NK-92 treated with Interleukin-12 subunit alpha and Interleukin-12 subunit beta, amount 100 ng/mL, for 24 hours (cell line): ENCODE data around the gene CRACR2A.

Experiments used
- DNase-seq: peaks from one replicate; lab custom pipeline; 2025; lab: John Stamatoyannopoulos, UW

Gene CRACR2A

DNA sequence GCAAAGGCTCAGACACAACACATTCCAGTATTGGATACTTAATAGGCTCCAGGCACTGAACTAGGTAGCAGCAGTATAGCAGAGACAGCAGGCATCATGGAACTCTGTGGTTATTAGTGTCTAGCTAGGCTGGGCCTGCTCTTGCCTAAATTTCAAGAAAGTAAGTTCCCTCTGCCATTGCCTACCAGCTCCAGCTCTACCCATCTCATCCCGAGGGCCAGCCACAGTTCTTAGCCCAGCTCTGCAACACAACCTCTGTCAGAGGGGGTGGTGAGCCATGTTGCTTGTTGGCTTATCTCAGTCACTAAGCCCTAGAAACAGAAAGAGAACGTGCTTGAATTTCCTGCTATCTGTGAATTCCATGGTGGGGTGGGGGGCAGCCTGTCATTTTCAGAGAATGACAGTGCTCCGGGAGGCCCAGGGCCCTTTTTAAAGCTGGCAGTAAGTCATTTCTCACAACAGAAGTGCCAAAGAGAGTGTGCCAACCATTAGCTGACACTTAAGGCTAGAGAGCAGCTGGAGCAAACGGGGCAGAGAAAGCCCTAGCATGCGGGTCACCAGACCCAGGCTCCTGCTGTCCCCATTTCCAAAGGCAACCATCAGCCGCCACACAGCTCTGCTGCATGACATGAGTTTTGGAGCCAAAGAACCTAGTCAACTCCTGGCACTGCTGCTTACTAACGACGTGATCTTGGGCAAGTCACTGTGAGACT is 156.1 kb downstream of the CRACR2A start:
- no peak for DNase-seq

DNA sequence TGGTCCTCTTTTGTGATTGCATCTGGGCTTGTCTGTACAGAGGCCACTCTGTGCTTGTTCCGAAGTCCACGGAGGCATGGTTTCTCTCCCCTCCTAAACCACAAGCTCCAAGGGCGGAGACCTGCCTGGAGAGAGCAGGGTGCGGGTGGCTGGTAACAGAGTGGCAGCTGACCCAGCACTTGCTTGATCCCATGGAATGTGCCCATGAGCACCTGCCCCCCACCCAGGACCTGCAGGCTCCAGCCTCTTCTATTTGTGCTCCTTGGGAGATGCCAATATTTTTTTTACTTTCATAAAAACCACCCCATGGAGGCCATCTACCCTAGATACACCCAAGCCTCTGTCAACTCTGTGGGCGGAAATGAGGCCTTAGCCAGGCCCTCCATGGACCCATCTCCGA is 157.2 kb downstream of the CRACR2A start:
- no peak for DNase-seq

DNA sequence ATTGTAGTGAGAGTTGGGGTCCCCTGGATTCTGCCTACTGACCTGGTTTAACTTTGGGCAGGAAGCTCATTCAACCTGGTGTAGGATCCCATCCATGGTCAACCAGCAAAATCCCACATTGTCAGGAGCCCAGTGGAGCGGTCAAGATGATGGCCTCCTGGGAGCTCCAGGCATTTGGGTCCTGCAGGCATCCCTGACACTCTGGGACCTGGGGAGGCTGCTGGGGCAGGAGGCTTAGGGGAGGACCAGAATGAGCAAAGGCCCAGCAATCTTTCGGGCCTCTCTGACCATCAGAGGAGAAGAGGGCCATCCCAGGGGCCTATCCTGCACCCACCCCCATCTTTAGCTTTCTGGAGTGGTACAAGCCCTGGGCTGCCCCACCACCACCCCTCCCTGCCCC is 157.9 kb downstream of the CRACR2A start:
- DNase-seq = no peak

DNA sequence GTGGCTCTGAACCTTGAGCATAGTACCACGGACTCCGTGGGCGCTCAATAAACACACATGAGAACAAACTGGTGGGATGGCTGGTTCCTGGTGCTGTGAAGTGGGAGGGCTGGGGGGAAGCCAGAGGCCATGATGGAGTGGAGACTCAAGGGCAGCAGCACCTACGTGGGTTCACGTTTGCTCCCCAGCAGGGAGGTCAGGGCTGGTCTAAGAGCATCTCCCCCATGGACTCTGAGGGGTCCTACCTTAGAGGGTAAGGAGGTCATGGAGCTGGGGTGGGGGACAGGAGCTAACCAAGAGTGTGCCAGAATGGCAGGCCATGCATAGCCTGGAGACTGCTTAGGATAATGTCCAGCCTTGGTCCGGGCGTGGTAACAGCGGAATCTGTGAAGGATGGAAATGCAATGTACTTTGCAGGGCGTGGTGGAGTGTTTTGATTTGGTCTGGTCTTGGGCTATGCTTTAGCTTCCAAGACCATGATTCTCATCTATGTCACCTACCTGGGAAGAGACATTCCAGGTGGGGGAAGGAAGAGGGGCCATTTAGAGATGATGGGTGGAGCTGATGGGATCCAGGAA is 158.9 kb downstream of the CRACR2A start:
- DNase-seq = no peak

DNA sequence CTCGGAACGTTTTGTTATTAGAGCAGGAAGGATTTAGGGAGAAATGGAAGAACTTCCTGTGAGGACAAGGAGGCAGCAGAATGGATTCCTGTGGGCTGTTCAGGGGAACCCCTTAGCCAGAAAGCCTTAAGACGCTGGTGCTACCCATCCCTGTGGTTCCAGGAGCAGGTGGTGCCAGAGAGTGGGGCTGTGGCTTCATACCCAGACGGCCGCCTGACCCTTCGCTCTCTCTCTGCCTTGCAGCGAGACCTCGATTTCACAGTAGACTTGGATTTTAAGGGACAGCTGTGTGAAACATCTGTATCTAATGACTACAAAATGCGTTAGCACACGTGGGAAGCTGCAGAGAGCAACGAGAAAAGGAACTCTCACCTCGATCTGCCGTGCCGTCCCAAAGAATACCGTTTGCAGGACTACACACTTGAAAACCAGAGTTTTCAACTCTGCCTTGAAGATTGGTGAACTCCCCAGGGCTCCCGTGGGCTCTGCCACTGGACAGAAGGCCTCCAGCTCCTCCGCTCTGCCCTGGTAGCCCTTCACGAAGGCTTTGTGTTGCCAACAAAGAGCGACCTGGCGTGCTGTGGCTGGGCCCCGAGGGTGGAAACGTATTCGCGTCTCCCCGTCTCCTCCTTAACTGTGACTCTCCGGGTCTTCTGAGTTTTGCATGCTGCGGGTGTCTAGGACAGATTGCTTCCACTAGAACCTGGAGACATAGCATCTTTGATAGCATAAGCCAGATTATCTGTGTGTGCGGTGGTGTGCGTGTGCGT is 159.9 kb downstream of the CRACR2A start:
- DNase-seq = no peak

DNA sequence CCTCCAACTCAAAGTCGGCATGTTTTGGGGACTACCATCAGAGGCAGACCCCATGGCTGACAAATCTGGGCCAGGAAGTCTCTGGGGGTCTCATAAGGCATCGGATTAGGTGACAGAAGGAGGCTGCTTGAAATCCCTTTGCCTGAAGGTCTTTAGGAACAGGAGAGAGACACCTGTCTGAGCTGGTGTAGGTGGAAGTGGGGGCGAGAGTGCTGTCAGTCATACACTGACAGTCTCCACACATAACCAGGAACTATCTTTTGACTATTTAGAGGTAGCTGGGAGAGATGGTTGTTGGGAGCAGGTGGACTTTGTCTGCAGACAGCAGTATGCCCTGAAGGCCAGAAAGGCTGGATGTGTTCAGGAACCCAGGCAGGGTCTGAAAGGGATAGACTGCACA is 163.2 kb downstream of the CRACR2A start:
- no peak for DNase-seq

DNA sequence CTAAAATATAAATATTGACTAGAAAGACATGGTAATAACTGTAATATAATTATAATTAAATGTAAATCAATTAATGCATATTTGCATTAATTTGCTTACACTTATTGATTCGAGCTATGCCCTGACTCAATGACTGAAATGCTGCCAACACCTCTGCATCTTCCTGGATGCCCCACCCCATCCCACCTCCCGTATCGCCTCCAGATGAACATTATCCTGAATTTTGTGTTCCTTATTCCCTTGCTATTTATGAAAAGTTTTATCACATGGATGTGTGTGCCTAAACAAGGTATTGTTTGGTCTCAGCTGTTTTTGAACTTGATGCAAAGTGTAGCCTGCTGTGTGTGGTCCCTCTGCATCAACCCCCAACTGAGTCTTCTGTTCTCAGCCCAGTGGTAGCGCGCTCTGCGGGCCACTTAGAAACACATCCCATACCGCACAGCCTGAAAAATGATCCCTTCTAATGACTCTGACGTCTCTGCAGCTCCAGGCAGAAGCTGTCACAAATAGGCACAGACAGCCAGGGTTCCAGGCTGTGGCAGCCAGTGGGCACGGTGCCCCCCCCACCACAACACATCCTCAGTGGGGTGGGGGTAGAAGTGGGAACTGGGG is 165.4 kb downstream of the CRACR2A start:
- no peak for DNase-seq

DNA sequence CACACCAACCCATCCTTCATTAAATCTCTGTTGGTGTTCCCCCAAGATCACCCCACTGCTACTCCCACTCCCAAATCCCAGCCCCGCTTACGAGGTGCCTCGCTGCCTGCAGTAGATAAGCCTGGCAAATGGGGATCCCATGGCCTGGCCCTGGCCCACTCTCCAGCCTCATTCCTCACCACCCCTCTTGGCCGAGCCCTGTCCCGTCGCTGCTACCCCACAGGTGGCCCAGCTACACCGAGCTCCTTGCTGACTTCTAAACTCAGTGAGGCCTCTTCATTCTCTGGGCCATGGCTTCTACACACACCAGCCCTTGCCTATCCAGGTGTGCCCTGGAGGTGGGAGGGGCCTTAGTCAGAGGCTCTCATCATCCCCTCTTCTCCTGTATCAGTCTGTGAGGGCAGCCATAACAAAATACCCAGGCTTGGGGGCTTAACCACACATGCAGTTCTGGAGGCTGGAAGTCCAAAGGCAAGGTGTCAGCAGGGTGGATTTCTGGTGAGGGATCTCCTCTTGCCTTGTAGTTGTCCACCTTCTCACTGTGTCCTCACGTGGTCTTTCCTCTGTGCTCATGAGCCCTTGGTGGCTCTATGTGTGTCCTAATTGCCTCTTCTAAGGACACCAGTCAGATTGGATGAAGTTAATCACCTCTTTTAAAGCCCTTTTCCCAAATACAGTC is 169.1 kb downstream of the CRACR2A start:
- no peak for DNase-seq

DNA sequence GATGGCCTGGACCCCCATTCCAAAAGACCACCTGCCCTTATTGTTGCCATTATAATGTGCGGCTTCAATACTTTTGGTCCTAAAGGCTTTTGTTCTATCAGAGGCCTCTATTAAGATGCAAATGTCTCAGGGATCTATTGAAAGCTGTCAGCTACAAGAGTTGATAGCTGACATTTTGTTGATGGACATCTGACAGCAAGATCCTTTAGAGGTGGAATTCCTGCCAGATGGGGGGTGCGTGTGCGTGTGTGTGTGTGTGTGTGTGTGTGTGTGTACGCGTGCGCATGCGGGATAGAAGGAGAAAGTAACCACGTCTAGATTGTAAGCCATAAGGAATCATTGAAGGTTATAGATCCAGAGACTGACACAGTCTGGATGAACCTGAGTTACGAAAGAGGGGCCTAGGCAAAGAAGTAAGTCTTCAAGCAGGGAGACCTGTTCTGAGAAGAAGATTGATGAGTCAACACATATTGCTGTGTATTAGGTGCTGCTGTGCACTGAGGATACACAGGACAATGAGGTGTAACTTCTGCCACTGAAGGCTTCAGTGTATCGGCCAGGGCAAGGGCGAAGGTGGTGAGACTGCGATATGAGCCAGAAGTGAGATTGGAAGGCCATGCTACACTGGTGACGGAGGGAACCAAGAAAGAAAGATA is 172.7 kb downstream of the CRACR2A start:
- no peak for DNase-seq

DNA sequence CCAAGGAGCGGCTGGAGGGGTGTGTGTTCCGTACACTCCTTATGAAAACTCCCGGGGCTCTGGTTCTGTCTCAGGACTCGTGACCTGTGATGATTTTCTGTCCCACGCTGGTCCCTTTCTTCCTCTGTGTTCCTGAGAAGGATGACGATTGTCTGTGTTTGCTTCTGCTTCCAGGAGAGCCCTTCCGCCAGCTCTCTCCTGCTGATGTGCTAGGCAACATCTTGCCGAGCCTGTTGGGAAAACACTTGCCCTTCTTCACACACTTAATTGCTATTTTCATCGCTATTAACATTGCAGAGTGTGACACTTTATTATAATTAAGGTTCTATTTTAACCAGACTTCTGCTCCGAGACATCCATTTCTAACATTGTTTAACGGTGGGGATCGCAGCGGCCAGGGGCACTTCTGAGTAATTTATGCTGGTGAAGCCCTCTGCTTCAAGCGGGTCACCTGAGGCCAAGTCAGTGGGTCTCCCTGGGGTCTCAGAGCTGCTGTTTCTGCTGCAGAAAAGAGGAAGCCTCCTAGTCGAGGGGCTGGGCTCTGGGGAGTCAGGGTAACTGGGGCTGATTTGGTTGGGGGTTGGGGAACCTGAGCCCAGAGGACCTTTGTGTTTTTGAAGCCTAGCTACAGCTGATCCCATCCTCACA is 173.3 kb downstream of the CRACR2A start:
- no peak for DNase-seq

DNA sequence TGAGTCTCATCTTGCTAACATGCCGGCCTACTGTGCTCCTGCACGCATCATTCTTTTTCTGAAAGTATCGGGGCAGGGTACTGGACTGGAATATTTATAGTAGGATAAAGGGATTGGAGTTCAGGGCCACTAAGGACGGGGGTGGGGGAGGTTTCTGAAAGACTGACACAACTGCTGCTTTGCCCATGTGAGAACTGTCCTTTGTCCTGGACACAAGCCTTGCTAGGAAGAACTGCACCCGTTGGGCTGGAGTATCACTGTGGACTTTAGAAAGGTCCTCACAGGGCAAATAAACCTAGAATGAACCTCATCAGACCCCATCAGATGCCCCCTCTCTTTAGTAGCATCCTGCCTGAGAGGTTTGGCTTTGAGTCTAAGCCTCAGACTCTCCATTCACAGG is 174.4 kb downstream of the CRACR2A start:
- no peak for DNase-seq

DNA sequence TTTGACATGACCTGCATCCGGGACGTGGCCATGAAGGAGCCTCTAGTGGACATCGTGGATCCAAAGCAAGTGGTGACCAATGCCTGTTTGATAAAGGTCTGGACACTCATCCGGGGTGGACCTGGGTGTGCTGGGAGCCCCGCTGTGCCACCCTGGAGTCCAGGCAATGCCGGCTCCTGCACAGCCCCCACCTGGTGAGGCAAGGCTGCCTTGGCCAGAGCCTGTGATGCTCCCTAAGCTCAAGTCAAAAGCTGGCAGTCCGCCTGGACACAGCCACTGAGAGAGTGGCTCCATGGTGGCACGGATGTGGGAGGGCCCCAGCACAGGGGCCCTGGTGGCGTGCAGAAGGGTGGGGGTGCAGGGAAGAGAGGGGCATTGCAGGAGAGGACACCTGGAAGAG is 176.0 kb downstream of the CRACR2A start:
- no peak for DNase-seq

DNA sequence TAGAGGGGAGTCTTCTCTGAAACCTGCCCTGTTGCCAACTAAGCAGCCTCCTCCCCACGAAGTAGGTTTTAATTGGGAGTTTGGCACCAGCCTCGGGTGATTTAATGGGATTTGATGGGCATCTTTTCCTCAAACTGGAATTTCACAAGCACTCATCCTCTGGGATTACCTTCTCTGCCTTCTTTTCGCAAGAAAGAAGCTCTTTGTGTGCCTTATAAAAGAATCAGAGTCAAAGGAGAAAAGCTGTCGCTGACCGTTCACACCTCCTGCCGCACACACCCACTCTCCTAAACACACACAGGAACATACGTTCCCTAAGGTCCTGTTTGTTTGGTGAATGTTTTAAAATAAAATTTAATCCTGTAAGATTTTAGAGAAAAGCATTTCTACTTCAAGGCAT is 177.9 kb downstream of the CRACR2A start:
- DNase-seq = no peak

DNA sequence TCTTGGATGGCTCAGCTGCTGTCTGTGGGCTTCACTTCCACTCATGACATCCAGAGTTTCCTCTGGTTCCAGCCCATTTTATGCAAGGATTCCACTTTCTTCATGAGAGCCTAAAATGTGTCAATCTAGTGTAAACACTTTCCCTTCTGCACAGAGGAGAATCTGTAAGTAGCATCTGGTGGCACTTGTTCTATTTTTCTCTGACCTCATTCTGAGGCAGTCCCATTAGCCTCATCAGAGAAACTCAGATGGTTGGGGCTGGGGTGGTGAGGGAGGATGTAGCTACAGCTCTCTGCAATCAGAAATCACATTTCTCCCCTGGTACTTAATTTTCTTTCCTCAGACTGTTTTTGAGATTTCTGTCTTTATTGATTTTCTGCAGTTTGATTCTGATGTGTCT is 180.3 kb downstream of the CRACR2A start:
- DNase-seq = no peak

DNA sequence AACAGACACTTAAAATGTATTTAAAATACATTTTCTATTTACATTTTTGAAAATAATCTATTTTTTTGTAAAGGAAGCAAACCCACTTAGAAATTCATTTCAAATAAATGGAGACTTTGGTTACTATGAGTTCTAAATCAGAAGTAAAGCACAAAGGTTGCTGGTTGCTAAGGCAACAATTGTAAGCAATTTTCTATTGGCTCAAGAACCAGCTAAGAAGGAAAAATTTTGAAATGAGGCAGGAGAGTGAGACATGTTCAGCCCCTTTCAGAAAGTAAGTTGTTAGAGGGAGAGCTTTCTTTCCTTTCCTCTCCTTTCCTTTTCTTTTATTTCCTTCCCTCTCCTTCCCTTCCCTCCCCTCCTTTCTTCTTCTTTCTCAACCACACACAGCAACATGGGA is 181.2 kb downstream of the CRACR2A start:
- DNase-seq = no peak

DNA sequence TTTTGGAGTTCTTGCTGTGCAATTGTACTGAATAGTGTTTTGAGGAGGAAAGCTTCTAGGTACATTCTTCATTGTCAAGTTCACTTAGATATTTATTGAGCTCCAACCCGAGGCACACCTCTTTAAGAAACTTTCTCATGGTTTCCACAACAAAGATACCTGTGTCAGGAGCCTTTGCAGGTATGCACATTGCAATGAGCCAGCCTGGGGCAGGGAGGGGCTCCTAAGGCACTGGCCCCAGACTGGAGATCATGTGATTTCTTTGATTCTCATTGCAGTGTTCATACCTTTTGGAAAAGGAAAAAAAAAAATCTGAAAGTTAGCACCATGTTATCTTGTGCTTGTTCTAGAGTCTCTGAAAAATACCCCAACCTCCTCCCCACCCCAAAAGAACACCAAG is 181.6 kb downstream of the CRACR2A start:
- DNase-seq = no peak

DNA sequence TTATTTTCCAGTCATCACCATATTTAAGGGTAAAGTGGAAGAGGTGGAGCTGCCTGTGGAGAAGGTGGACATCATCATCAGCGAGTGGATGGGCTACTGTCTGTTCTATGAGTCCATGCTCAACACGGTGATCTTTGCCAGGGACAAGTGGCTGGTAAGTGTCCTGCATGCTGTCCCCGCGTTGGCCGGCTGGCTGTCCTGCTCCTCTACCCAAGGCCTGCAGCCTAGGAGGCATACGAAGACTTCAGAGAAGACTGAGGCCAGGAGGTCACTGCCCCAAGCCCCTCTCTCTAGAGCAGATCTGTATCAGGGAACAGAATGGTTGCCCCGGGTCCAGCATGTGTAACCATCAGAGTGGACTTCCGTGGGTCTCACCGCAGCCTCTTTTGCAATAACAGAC is 184.2 kb downstream of the CRACR2A start:
- no peak for DNase-seq

DNA sequence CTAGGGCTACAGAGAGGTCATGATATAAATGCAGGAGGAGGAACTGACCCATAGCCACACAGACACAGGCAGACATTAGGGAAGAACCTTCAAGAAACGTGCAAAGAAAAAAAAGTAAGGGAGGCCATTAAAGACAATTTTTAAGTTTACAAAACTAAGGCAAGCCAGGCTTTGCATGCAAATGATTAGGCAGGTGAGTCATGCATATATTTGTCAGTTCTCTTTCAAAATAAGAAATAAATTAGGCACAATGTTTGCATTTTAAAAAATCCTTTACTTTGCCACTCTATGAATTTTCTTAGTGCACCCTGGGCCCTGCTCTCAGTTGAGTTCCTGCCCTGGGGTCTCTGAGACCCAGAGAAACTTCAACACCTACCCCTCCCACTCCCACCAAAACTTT is 186.9 kb downstream of the CRACR2A start:
- no peak for DNase-seq
